Measurements from ENCODE around the gene KRT32.
"Not testable (repeated sequence)": the region's sequence is repeated elsewhere in the genome, so short reads cannot be mapped to it uniquely, and the experiment has no call there.

Gene KRT32

GRCh38 chr17:41429667-41430066, 37.5 kb downstream of the KRT32 start:
- DNase-seq (ENCODE audit: low read depth in 2 of 2): no peak

GRCh38 chr17:41428591-41429291, 38.4 kb downstream of the KRT32 start:
- DNase-seq (ENCODE audit: low read depth in 2 of 2): no peak

GRCh38 chr17:41424111-41424635, 43.0 kb downstream of the KRT32 start, which contains the start of gene KRT37:
Gene KRT37 (minus strand): TSS chr17:41424585. CDS start chr17:41424523, 62 bp downstream.
- DNase-seq (ENCODE audit: low read depth in 2 of 2): no peak

- not testable (repeated sequence) for DNase-seq (ENCODE audit: low read depth in 2 of 2)
Observed at GRCh38 chr17:41422586-41422985, 44.6 kb downstream of the KRT32 start.

- no peak for DNase-seq (ENCODE audit: low read depth in 2 of 2)
Observed at GRCh38 chr17:41421617-41422016, 45.6 kb downstream of the KRT32 start.

GRCh38 chr17:41421116-41421515, 46.1 kb downstream of the KRT32 start:
- DNase-seq (ENCODE audit: low read depth in 2 of 2): no peak

- DNase-seq (ENCODE audit: low read depth in 2 of 2): no peak
Observed at GRCh38 chr17:41420134-41420533, 47.1 kb downstream of the KRT32 start.

GRCh38 chr17:41419716-41420115, 47.5 kb downstream of the KRT32 start:
- no peak for DNase-seq (ENCODE audit: low read depth in 2 of 2)

GRCh38 chr17:41418116-41418860, 48.9 kb downstream of the KRT32 start:
- no peak for DNase-seq (ENCODE audit: low read depth in 2 of 2)

GRCh38 chr17:41417576-41418015, 49.6 kb downstream of the KRT32 start:
- DNase-seq (ENCODE audit: low read depth in 2 of 2): no peak

GRCh38 chr17:41417127-41417526, 50.1 kb downstream of the KRT32 start:
- no peak for DNase-seq (ENCODE audit: low read depth in 2 of 2)

- no peak for DNase-seq (ENCODE audit: low read depth in 2 of 2)
Observed at GRCh38 chr17:41416479-41416878, 50.7 kb downstream of the KRT32 start.

- DNase-seq (ENCODE audit: low read depth in 2 of 2): no peak
Observed at GRCh38 chr17:41415833-41416335, 51.3 kb downstream of the KRT32 start.

- DNase-seq (ENCODE audit: low read depth in 2 of 2): no peak
Observed at GRCh38 chr17:41415411-41415810, 51.8 kb downstream of the KRT32 start.

- no peak for DNase-seq (ENCODE audit: low read depth in 2 of 2)
Observed at GRCh38 chr17:41413982-41414381, 53.2 kb downstream of the KRT32 start.

- no peak for DNase-seq (ENCODE audit: low read depth in 2 of 2)
Observed at GRCh38 chr17:41413353-41413957, 53.7 kb downstream of the KRT32 start.

- no peak for DNase-seq (ENCODE audit: low read depth in 2 of 2)
Observed at GRCh38 chr17:41411072-41411840, 55.9 kb downstream of the KRT32 start.
